Activated T-helper 9 cell treated with anti-CD3 and anti-CD28 coated beads, Interleukin-2, amount 50 U/mL, for 16 hours (primary cell): ENCODE data around the gene ENPP3.

ENCODE experiments used
- DNase-seq: peaks from one replicate; pipeline ENCODE4 v3.0.0-alpha.2; 2020; ENCODE audit warnings: low read depth

ENPP3 gene

DNA sequence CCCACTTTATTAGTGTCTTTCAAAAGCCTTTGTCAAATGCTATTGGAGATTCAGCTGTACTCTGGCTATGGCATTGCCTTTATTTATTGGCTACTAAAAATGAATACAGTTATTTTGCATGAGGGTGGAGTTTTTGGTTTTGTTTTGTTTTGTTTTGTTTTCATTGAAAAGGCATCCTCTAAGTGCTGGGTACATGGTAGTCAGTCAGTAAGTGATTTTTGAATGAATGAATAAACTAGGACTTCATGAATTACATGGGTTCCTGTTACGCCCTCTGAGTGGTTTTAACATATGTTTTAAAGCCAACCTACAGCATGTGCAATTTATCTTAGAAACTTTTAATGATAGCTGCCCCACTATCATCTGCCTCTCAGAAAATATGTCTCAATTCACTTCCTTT is 131.9 kb downstream of the ENPP3 start:
- DNase-seq, result no peak

DNA sequence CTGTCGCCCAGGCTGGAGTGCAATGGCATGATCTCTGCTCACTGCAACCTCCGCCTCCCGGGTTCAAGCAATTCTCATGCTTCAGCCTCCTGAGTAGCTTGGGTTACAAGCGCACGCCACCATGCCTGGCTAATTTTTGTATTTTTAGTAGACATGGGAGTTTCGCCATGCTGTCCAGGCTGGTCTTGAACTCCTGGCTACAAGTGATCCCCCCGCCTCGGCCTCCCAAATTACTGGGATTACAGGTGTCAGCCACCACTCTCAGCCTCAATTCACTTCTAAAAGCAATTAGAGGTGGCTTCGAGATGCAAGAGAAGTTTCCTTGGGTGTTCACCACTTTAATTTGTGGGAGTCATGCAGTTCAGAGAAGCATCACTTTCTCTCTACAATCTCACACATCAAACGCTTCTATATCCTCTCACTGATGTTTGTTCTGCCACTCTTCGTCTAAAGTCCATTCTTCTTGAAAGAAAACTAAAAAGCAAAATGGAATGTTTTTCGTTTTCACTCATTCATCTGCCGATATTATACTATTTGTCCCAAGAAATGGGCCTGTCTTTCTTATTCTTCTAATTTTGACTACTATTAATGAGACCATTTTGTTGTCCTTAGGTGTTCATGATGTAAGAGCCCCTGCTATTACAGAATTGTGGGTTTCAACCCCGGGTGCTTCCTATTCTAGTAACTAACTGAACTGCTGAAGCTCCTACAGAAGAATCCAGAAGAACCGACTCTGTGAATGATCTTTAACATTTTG is 132.5 kb downstream of the ENPP3 start:
- no peak for DNase-seq

DNA sequence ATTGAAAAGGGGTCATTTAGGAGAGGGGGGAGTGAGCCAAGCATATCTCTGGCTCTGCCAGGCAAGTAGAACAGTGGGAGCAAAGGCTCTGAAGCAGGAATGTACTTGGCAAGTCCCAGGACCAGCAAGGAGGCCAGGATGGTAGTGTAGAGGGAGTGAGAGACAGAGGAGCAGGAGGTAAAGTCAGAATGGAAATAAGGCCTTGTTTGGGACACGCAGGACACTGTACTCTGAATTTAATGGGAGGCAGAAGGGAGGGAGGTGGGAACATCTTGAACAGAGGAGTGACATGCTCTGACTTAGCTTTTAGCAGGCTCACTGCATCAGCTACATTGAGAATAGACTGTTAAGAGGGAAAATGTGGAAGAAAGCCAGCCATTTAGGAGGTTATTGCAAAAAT is 133.7 kb downstream of the ENPP3 start:
- DNase-seq, result no peak

DNA sequence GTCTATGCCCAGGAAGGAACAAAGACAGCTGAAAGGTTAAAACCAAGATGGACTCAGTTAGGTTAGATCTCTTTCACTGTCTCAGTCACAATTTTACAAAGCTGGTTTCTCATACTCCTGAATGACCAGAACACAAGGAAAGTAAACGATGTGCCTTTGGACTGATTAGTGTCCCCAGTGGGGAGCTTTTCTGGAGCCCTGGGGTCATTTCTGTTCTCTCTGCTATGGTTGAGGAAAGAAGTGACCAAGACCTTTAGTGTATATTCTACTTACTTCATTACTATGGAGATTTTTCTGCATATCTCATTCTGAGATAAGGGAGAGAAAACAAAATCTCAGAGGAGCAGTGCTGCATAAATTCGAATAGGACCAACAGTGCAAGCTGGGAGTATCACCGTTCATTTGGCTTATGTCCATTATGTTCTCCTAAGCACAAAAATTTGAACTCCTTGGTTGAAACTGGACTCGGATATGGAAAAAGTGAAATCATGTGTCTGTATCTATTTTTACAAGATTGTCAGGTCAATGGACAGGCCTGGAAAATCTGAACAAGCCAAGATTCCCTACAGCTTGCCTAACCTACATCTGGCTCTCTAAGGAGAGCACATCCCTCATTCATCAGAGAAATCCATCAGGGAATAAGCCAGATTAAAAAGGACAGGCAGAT is 136.3 kb downstream of the ENPP3 start:
- no peak for DNase-seq

DNA sequence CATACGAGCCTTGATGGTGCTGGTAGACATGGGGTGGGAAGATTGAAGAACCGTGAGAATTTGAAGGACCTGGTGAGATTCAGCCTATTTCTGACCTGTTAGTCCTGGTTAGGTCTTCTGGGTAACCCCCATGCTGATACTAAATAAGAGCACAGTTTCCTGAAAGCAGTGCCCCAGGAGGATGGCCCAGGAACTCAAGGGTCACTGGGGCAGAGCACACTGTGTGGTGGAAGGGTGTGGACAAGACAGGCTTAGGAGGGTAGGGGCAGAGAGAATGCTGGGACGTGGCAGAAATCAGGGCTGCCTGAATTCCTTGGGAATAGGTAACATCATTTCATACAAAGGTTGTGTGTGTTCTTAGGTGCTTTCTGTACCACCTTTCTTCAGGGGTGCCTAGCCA is 138.8 kb downstream of the ENPP3 start:
- no peak for DNase-seq

DNA sequence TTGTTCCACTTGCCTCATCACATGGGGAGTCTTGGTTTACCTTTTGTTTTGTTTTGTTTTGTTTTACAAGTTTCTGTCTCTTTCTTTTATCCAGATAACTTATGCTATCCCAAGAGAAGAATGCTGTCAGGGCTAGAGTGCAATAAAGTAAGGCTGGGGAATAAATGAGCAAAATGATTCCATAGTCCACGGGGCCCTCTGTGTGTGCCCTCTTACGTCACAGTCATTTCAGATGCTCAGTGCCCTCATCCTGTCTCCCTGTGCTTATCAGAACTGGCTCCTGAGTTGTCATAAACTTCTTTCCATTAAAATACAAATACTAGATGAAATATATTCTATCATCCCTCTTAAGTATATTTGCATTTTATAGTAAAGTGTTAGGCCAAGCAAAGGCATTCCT is 139.9 kb downstream of the ENPP3 start:
- no peak for DNase-seq

DNA sequence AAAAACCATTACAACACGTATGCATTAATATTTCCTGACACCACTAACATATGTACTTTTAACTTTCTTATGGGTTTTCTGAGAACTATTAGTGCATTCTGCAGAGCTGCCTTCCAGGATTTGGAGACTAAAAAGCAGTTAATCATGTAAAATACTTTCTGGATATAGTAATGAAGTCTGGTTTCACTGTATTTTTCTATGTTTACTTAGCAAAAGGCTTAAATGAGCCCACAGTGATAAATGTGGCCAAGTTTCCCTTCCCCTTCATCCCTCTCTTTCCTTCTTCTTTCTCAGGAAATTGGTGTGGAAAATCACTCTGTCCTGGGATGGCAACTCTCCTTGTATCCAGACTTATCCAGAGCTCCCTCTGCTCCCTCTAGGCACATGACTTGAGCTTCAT is 141.1 kb downstream of the ENPP3 start:
- DNase-seq, result no peak

DNA sequence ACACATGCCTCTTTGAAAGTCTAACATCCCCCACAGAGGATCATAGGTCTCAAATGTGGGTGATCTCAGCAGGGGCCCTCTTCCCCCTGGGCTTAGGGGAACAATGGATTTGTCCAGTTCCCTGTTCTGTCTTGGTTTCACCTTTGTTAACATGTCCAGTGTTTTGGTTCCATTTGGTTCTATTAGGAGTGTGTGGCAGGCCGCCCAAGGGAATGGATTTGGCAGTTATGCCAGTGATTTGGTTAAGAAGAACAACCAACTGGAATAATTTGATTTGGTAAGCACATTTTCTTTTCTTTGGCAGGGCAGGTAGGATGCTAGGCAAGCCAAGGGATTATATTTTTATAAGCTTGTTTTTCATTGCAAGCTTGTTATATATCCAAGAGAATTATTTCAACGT is 142.2 kb downstream of the ENPP3 start:
- no peak for DNase-seq

DNA sequence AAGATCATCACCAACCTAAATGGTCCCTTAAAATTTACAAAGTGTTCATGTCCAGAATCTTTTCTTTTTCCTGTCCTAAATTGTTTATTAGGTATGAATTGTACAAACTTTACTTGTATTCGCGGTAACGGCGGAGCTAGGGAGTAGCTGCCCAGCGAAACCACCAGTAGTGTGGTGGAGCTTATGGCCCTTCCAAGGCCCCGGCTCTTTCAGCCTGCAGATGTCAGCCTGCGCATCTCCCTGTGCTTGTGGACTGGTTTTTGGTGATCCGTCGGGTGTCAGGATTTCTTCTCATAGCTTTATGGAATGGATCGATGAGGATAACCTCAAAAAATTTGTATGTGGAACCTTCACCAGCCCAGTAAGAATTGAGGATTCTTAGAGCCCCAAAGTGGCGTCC is 143.5 kb downstream of the ENPP3 start:
- no peak for DNase-seq

DNA sequence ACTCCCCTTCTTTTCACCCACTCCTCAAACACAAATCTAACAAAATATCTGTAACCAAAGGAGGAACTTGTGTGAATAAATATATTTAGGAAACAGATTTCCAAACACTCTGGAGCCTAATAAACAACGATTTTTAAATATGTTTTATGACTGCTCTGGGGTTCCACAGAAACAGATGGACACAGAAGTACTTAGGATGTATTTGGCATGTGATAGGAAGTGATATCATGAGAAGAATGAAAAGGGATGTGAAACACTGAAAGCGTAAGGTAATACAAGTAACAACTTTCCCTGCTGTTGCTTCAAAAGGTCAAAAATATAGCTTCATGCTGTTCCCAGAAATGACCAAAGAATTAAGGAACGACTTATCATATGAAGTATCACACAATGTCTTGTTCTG is 144.6 kb downstream of the ENPP3 start:
- DNase-seq, result no peak

DNA sequence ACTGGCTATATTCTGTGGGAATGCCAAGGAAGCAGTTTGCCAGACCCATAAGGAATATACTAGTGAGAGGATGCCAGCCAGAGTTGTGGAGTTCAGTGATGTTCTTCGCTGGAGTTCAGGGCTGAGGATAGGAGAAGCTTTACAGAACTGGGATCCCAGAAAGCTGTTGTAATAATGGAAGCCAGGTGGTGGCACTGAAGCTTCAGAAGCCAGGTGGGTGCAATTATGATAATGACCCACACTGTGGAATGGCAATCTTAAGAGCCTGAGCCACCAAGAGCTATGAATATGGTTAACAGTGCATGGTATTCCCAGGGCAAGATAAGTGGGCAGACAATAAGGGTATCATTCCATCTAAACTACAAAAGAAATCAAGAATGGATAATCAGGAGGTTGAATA is 145.7 kb downstream of the ENPP3 start:
- no peak for DNase-seq

DNA sequence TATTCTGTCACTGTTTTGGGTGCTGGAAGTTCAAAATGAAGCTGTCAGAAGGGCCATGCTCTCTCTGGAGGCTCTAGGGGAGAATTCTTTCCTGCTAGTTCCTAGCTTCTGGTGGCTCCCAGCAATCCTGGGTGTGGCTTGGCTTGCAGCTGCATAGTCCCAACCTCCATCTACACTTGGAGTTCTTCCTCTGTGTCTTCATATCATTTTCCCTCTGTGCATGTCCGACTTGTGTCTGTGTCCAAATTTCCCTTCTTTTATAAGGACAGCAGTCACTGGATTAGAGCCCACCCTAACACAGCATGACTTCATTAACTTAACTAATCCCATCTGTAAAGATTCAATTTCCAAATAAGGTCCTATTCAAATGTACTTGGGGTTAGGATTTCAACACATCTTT is 147.5 kb downstream of the ENPP3 start:
- DNase-seq, result no peak

DNA sequence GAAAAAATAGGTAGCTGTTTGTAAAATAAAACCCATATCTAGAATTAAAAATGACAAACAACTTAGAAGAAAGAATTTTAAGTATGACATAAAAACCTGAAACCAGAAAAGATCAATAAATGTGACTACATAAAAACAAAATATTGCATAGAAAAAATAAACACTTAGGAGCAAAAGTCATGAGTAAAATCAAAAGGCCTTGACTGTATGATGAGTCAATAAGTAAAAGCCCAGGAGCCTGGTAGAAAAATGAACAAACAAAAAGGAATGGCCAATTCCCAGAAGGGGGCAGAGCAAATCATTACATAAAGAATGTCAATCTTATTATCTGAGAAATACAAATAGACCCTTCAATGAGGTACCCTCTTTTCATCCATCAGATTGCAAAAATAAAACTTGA is 150.0 kb downstream of the ENPP3 start:
- DNase-seq, result no peak

DNA sequence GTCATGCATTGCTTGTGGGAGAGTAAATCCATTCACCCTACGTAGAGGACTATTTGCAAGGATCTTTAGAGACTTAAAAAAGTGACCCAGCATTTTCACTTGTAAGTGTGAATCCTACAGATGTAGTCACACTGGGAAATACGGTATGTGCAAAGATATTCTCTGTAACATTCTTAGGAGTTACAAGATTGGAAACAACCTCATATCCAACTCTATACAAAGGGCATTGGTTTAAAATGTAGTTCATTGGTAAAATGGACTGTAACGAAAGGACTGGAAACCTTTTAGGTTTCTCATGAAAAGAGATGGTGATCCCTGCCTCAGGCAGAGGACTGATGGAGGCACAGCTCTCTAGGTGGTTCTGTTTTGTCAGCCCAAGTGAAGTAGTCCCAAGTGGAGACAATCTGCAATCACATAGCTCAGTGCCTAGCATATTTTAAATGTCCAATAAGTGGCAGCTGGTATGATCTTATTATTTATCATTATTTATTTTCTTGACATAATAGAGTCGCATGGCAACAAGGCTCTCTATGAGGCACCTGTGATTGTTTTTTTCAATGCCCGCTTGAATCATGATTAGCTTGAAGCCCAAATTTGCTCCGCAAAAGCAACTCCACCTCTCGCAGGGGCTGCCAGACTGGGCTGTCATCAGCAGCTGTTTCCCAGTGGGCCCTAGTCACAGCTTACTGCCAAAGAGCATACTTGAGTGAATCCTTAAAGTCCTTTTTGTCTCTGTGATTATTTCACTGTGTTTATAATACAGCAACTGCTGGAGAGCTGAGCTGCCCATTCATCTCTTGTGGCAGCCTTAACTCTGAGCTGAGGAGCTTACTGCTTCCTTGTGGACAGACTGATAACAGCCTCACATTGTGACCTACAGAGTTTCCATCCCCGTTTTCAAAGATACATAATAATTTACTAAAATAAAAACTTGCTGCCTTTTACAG is 150.9 kb downstream of the ENPP3 start:
- DNase-seq, result no peak

DNA sequence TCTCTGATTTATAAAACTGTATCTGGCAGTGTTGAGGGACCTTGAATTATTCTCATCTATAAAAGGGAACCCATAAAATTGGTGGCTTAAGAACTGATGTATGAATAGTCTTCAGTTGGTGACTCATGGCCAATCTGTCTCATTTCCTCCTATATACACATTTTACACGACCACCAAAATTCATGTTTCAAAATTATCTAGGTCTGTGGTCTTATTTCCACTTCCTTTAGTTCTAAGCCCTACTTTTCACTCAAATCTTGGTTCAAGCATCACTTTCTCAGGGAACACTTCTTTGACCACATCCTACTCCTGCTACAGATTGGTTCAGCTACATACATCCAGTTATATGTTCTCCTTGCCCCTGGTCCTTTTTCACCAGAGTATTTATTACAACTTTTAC is 152.1 kb downstream of the ENPP3 start:
- DNase-seq, result no peak

DNA sequence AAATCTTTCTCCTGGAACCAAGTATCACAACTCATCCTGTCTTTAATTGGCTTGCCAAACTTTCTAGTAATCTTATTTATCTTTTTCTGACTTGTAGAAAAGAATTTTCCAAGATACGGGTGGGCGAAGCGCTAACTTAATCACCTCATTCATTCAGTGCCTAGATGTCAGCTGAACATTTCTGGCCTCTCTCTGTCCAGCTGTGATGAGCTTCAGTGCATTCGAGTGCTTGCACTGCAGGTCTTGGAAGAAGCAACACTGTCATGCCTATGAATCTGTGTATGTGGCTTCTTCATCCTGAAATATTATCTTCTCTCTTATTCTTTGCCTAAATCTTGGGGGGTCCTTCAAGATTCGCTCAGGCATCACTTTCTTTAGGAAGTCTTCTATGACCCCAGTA is 154.4 kb downstream of the ENPP3 start:
- DNase-seq, result no peak

DNA sequence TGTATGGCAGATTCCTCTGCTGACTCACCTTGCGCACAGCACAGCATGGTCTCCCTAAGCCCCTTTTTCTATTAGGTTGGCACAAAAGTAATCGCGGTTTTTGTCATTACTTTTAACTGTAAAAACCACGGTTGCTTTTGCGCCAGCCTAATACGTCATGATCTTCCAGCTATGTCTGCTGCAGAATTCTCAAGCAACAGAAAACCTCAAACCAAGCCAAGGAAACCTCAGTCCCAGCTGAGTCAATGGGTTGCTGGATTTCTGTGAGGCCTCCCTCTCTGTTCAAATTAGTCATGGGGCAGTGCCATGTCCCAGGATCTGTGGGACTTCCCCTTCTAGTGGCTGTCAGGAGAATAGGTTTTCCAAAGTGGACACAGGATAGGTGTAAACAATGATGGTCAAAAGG is 155.0 kb downstream of the ENPP3 start:
- no peak for DNase-seq

DNA sequence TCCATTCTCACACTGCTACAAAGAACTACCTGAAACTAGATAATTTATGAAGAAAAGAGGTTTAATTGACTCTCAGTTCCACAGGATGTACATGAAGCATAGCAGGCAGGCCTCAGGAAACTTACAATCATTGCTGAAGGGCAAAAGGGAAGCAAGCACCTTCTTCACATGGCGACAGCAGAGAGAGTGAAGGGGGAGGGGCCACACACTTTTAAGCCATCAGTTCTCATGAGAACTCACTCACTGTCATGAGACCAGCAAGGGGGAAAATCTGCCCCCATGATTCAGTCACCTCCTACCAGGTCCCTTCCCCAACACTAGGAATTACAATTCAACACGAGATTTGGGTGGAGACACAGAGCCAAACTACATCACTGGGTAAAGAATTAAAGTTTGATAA is 158.3 kb downstream of the ENPP3 start:
- no peak for DNase-seq
